HG03139 (cell line): ENCODE measurements around the gene DIAPH3.
"Not testable (repeated sequence)": the region's sequence is repeated elsewhere in the genome, so short reads cannot be mapped to it uniquely, and the experiment has no call there.

Experiments used
- ATAC-seq: cut with Tn5 transposase; IDR thresholded peaks from one replicate; pipeline ENCODE4 v1.9.1; 2021; ENCODE audit not compliant: unreplicated experiment

The DIAPH3 gene

GRCh38 chr13:60163478-60164233 is at the start of gene DIAPH3:
DIAPH3 (minus strand) TSS chr13:60163928; CDS start chr13:60163766, 162 bp downstream.
- peak; percentile 99 for ATAC-seq

GRCh38 chr13:60213236-60213744 is 49.6 kb upstream of the DIAPH3 start:
- ATAC-seq, result no peak

- ATAC-seq, result no peak
Measured at GRCh38 chr13:60211548-60211947, 47.8 kb upstream of the DIAPH3 start.

GRCh38 chr13:60210510-60211330 is 47.0 kb upstream of the DIAPH3 start:
- no peak for ATAC-seq

DNA sequence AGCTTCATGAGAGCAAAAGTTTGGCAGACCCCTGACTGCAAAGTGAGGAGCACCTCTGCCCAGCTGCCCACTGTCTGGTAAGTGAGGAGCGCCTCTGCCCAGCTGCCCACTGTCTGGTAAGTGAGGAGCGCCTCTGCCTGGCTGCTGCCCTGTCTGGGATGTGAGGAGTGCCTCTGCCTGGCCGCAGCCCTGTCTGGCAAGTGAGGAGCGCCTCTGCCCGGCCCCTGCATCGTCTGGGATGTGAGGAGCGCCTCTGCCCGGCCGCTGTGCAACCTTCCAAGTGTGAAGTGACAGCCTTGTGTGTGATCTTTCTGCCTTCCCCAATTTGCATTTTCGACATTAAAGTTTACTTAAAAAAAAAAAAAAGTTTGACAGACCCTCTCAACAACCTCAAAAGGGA is 41.8 kb upstream of the DIAPH3 start:
- not testable (repeated sequence) for ATAC-seq

DNA sequence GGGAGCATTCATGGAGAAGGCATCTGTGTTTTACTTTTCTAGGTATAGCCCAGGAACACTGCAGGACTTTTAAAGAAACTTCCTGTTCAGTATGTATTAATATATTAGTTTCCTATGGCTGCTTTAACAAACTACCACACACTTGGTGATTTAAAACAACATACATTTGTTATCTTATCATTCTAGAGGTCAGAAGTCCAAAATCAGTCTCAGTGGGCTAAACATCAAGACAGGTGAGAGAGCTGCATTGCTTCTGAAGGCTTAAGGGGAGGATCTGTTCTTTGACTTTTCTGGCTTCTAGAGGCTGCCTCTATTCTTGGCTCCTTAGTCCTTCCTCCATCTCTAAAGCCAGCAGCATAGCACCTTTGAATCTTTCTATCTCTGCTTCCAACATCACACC is 37.6 kb upstream of the DIAPH3 start:
- ATAC-seq, result no peak

DNA sequence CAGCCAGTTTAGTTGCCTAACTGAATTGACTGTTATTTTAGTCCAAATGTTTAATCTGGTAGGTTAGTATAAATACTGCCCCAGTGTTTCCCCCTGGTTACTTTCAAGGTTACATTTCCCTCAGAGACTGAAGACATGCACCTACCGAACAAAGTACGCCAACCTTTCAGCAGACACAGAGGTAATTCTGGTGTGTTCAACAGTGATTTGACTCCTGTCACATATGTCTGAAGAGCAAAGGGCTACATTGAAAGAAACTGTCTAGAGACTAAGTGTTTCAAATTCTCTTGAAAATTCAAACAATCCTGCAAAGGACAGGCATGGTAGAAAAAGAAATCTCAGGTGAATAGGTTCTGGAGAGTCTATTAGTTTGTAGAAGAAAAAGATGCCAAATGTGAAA is 32.2 kb upstream of the DIAPH3 start:
- not testable (repeated sequence) for ATAC-seq

- ATAC-seq, result no peak
Measured at GRCh38 chr13:60182907-60183306, 19.2 kb upstream of the DIAPH3 start.

GRCh38 chr13:60178327-60178726 is 14.6 kb upstream of the DIAPH3 start:
- ATAC-seq, result no peak

DNA sequence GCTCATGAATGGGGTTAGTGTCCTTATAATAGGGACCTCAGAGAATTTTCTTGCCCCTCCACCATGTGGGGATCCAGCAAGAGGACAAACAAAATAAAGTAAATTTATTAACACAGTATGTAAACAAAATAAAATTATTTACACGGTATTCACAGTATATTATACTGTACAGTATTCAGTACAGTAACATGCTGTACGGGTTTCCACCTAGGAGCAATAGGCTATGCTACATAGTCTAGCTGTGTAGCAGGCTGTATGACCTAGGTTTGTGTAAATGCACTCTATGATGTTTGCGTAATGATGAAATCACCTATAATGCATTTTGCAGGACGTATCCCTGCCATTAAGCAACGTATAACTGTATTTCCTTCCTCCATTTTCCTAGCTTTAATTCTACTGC is 11.8 kb upstream of the DIAPH3 start:
- no peak for ATAC-seq

DNA sequence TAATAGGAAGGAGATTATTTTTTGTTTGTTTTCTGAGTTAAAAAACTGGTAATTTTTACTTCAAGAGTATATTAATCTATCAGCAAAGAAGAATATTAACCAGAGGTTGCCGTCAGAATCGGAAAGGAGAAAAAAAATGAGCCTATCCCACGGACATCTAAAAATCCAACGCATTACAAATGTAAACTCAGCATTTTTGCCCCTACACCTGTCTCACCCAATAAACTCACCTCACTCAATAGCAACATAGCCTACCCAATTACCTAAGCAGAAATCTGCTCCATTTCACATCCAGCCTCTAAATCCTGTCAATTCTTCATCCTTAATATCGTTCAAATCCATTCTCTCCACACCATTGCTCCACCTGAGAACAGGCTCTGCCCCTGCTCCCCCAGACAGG is 10.4 kb upstream of the DIAPH3 start:
- no peak for ATAC-seq

DNA sequence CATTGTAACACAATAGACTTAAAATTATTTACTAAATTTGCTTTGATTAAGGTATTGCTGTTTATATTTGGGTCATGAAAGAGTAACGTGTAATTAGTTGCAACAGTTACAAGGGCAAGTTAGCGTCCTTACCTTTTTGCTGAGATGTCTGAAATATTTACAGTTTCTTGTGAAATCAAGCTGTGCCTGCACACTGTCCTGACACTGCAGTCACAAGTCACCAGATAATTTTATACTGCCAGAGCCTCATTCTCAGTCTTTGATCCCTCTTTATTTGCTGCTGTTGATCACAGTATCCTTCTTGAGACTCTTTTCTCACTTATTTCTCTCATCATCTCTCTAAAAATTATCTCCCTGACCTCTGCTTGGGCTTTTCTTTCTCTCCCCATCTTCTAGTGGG is 8.4 kb upstream of the DIAPH3 start:
- ATAC-seq, result no peak

GRCh38 chr13:60170414-60170813 is 6.7 kb upstream of the DIAPH3 start:
- ATAC-seq, result no peak

DNA sequence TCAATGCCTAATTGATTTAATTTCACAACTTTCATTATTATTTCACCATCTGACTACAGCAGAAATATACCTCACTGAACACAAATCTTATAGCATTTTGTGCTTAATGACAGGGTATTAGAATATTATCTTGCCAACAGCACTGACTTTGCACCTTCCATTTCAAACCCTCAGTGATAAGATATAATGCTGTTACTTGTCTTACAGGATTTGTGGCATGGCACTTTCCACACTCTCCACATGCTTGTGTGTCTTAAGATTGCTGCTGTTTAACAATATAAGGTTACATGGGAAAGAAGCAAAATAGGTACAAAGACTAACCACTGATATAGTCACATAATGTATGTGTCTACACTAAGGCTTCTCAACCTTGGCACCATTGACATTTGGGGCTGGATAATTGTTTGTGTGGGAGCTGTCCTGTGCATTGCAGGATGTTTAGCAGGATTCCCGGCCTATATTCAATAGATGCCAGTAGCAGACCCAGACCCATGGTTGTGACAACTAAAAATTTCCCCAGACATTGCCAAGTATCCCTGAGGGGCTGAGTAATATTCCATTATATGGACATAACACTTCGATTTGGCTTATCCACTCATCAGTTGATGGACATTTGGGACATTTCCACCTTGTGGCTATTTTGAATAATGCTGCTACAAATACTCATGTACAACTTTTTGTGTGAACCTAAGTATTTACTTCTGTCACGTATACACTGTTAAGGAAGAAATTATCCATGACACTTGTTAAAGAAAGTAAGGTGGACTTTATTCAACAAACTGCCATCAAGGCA is 5.7 kb upstream of the DIAPH3 start:
- no peak for ATAC-seq

DNA sequence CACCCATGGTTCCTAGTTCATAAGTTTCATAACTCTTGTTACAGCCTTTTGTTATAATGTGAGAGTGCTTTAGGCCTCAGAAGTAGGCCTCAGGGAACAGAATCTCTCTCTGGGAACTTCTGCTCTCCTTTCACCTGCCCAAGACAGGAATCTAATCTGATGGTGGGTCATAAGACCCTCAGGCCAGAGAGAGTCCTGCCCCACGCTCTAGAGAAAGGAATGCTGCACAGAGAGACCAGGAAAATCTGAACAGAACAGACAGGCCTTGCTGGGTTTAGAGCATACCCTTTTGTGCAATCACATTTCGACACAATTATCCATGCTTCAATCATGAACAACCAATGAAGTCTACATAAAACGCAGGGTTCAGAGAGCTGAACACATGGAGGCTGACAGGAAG is 3.4 kb upstream of the DIAPH3 start:
- ATAC-seq, result no peak

DNA sequence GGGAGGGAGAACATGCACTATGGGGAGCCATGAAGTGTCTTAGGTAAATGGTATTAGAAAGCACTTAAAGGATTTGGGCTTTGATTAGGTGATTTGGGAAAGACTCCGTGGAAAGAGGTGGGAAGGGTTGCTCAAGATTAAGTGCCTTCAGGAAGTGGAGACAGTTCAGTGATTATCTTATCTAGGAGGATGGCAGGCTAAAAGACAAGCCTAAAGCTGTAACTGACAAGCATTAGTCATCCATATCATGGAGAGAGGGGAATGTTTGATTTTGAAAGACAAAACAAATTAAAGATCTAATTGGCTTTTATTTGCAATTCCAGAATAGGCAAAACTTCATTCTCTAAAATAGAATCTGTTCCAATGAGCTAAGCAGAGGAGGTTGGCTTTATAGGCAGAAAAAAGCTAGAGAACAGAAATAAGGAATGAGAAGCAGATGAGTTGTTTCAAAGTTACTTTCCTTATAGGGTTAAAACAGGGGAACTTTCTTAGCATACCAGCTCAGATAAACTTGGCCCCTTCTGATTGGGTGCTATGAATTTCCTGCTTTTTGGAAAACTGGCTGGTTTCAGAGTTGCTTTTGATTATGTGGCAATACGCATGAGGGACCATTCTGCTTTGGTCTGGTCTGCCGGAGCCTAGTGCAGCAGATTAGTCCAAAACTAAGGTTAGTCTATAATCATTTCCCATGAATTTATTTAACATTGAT is 1.8 kb upstream of the DIAPH3 start:
- no peak for ATAC-seq

GRCh38 chr13:60164234-60164889 is 634 bp upstream of the DIAPH3 start:
- ATAC-seq, result peak; percentile 16

DNA sequence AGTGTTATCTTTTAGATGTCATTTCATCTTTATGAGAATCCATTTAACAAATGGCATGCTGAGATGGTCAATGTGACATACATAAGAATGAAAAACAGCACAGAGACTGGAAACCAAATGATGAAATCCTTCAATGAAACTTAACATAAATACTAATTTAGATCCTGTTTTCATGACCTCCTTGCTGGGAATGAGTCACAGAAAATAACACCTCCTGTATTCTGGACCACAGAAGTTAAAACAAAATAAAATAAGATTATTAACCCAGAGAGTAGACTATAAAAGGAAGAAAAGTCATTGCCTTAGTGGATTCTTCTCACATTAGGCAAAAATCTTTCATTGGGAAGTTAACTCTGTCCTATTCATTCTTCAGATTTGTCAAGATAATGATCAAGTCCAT is 1.6 kb downstream of the DIAPH3 start:
- ATAC-seq, result no peak

DNA sequence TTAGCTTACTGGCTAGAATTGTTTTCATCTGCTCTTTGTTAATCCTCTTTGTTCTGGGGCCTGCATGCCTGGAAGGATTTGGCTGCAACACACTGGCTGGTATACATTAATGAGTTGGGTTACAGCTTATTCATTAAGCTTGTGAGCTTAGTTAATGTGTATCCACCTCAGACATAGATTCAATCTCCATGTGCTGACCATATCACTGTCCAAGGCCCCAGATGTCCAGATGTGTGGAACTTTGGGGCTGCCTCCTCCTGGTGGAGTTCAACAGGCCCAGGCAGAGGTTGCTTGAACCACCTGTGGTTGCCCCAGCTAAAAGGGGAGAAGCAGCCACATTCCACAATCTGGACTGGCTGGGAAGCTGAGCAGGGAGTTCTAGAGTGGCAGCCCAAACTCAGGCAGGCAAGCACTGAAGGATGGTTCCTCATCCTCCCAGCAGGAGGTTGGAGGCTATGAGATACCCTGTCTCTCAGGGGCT is 5.4 kb downstream of the DIAPH3 start:
- peak; percentile 53 for ATAC-seq

DNA sequence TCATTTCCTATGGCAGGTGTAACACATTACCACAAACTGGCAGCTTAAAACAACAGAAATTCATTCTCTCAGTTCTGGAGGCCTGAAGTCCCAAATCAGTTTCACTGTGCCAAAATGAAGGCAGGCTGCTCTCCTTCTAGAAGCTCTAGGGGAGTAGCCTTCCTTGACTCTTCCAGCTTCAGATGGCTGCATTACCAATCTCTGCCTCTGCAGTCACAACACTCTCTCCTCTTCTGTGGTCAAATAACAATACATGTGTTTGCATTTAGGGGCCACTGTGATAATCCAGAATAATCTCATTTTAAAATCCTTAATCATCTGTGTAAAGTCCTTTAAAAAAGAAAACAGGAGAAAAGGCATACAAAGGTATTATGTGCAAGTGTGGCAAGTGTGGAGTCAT is 7.8 kb downstream of the DIAPH3 start:
- no peak for ATAC-seq
